CD4-positive, alpha-beta T cell treated with Interleukin-4 for 4 hours (primary cell): ENCODE measurements around the gene SLAMF1.
"Not testable (repeated sequence)": the region's sequence is repeated elsewhere in the genome, so short reads cannot be mapped to it uniquely, and the experiment has no call there.

ENCODE experiments used
- DNase-seq: peaks from one replicate; pipeline ENCODE4 v3.0.0-alpha.2; 2020

SLAMF1 gene

GRCh38 chr1:160588468-160588867 is 58.4 kb downstream of the SLAMF1 start:
- DNase-seq, result no peak

GRCh38 chr1:160584784-160585183 is 62.1 kb downstream of the SLAMF1 start:
- no peak for DNase-seq

GRCh38 chr1:160582976-160583375 is 63.9 kb downstream of the SLAMF1 start:
- DNase-seq, result not testable (repeated sequence)

GRCh38 chr1:160581961-160582360 is 64.9 kb downstream of the SLAMF1 start:
- no peak for DNase-seq

GRCh38 chr1:160580221-160580812 is 66.5 kb downstream of the SLAMF1 start:
- no peak for DNase-seq

GRCh38 chr1:160579216-160579701 is 67.6 kb downstream of the SLAMF1 start, which contains the start of gene CD84:
CD84 (minus strand) TSS chr1:160579496; CDS start chr1:160579437, 59 bp downstream.
- peak; percentile 52 for DNase-seq

GRCh38 chr1:160578525-160579191 is 68.2 kb downstream of the SLAMF1 start:
- peak; percentile 57 for DNase-seq

GRCh38 chr1:160578175-160578524 is 68.7 kb downstream of the SLAMF1 start:
- peak; percentile 45 for DNase-seq

GRCh38 chr1:160577671-160578070 is 69.2 kb downstream of the SLAMF1 start:
- DNase-seq, result peak; percentile 63

GRCh38 chr1:160576884-160577283 is 70.0 kb downstream of the SLAMF1 start:
- no peak for DNase-seq

GRCh38 chr1:160576390-160576789 is 70.5 kb downstream of the SLAMF1 start:
- DNase-seq, result peak; percentile 75

- DNase-seq, result peak; percentile 73
Measured at GRCh38 chr1:160575112-160575664, 71.7 kb downstream of the SLAMF1 start.

- DNase-seq, result no peak
Measured at GRCh38 chr1:160570840-160571239, 76.0 kb downstream of the SLAMF1 start.

GRCh38 chr1:160569806-160570205 is 77.0 kb downstream of the SLAMF1 start:
- DNase-seq, result no peak

- peak; percentile 94 for DNase-seq
Measured at GRCh38 chr1:160567858-160568682, 78.8 kb downstream of the SLAMF1 start.

GRCh38 chr1:160567341-160567740 is 79.5 kb downstream of the SLAMF1 start:
- DNase-seq, result no peak

GRCh38 chr1:160565564-160565963 is 81.3 kb downstream of the SLAMF1 start:
- no peak for DNase-seq

GRCh38 chr1:160563230-160563629 is 83.6 kb downstream of the SLAMF1 start:
- not testable (repeated sequence) for DNase-seq

GRCh38 chr1:160562745-160563144 is 84.1 kb downstream of the SLAMF1 start:
- not testable (repeated sequence) for DNase-seq

- peak; percentile 56 for DNase-seq
Measured at GRCh38 chr1:160560806-160561205, 86.0 kb downstream of the SLAMF1 start.

GRCh38 chr1:160560045-160560705 is 86.7 kb downstream of the SLAMF1 start:
- peak; percentile 88 for DNase-seq

- DNase-seq, result peak; percentile 71
Measured at GRCh38 chr1:160559437-160559836, 87.4 kb downstream of the SLAMF1 start.
